Measurements from ENCODE around the gene NLGN3.
"Not testable (repeated sequence)": the region's sequence is repeated elsewhere in the genome, so short reads cannot be mapped to it uniquely, and the experiment has no call there.

The NLGN3 gene

GRCh38 chrX:71169586-71169985 is 24.9 kb downstream of the NLGN3 start:
- no peak for DNase-seq (ENCODE audit: low read depth in 2 of 2)

GRCh38 chrX:71170660-71171059 is 26.0 kb downstream of the NLGN3 start:
- no peak for DNase-seq (ENCODE audit: low read depth in 2 of 2)

- no peak for DNase-seq (ENCODE audit: low read depth in 2 of 2)
These were observed 26.6 kb downstream of the NLGN3 start for GRCh38 chrX:71171110-71171801.

DNA sequence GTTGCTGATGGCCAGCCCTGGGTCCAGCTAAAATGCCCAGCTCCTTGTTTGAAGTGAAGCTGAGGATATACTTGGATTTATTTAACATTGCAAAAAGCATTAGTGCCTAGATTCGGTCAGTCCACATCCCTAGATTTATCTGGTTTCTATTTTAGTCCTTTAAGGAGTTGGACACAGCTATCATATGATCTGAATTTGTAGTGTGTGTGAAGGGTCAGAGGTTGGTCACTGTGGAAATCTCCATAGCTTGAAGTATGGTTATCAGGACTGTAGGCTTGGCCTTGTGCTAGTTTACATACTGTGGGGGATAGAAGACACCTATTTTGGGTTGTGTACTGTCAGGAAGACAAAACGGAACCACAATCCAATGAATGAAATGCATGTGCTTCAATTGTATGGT is 28.8 kb downstream of the NLGN3 start:
- DNase-seq (ENCODE audit: low read depth in 2 of 2), result no peak

DNA sequence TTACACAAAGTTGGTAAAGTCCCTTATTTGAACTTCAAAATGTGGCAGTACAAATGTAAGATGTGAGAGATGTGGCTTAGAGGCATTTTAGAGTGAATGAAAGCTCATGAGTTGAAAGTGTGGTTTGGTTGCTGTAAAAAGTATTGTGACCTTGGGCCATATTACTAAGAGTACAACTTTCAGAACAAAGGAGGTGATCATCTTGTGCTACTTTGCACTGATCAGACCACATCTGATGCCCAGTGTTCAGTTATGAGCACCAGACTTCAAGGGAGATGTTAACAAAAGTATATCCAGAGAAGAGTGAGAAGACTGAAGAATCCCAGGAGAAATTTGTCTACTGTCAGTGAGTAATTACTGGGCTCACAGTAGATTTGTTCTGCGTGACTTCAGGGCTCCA is 30.2 kb downstream of the NLGN3 start:
- no peak for DNase-seq (ENCODE audit: low read depth in 2 of 2)

DNA sequence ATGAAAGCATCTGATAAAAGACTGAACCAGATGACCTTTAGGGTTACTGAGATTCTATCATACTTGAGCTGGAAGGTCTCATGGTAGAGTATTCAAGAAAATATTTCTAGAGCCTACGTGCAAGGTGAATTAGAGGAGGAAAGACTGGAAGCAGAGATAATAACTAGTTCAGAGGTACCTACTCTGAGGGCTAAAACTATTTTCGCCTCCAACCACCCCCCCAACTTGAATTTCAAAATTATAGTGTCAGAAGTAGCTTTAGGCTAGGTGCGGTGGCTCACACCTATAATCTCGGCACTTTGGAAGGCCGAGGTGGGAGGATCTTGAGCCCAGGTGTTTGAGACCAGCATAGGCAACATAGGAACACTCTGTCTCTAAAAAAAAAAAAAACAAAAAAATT is 30.9 kb downstream of the NLGN3 start:
- DNase-seq (ENCODE audit: low read depth in 2 of 2), result no peak

GRCh38 chrX:71177327-71177726 is 32.7 kb downstream of the NLGN3 start:
- DNase-seq (ENCODE audit: low read depth in 2 of 2), result no peak

GRCh38 chrX:71178908-71179307 is 34.3 kb downstream of the NLGN3 start:
- DNase-seq (ENCODE audit: low read depth in 2 of 2), result no peak

GRCh38 chrX:71180579-71181265 is 36.1 kb downstream of the NLGN3 start:
- not testable (repeated sequence) for DNase-seq (ENCODE audit: low read depth in 2 of 2)

- no peak for DNase-seq (ENCODE audit: low read depth in 2 of 2)
These were observed 36.9 kb downstream of the NLGN3 start for GRCh38 chrX:71181558-71181909.

DNA sequence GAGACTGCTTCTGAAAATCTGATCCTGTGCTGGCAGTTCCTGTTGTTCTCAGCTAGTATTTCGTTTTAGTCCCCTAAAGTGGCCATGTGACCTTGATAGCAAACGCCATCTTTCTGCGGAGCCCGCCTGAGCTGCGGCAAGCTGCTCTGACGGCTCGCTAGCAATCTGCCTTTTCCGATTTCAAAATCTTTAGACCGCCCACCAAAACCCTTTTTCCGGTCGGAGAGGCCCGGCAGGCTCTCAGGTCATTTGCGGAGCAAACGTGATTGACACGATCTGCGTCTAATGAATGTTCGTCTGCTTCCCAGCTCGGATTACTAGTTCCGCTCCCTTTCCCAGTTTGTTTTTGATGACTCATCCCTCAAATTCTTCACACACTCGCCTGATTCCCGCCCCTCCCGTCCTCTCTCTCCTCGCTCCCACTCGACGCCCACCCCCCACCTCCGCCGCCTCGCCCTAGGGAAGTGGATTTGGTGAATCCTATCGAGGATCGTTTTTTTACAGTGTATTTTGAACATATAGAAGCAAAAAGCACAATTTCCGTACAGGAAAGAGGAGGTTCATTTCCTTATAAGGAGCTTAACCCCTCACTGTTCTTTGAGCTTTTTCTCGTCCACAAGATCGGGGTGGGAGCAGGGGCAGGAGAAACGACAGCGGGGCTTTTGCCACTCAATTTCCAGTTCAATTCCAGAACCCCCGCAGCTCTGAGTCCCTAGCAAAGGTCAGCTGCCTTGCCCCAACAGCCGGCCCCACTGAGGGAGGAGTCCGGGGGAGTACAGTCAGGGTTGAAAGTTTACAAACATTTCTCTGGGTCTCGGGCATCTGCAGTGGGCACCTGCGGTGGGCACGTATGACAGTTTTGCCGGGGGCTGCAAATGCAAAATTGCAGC is 37.5 kb downstream of the NLGN3 start:
- peak; percentile 45 to 55 for DNase-seq (ENCODE audit: low read depth in 2 of 2)

- DNase-seq (ENCODE audit: low read depth in 2 of 2), result no peak
These were observed 38.2 kb downstream of the NLGN3 start for GRCh38 chrX:71182871-71183270.

DNA sequence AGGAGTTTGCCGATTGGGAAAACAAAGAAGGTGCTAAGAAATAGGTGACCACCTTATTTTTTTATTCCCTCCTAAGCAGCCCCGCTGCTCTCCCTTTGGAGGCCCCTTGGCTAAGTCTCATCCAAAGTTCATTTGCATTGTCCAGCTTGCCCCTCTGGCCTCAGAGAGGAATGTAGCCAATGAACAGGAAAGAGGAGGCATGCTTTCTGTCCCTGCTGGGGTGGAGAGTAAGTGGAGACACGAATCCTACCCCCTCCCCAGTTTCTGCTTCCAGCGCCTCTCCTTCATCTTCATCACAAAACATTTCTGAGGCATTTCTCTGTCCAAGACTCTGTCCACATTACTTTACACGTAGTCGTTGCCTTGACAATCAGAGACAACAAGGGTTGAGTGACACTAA is 38.7 kb downstream of the NLGN3 start:
- no peak for DNase-seq (ENCODE audit: low read depth in 2 of 2)

GRCh38 chrX:71184092-71184491 is 39.5 kb downstream of the NLGN3 start:
- DNase-seq (ENCODE audit: low read depth in 2 of 2), result no peak

GRCh38 chrX:71184803-71185495 is 40.3 kb downstream of the NLGN3 start:
- DNase-seq (ENCODE audit: low read depth in 2 of 2), result no peak

DNA sequence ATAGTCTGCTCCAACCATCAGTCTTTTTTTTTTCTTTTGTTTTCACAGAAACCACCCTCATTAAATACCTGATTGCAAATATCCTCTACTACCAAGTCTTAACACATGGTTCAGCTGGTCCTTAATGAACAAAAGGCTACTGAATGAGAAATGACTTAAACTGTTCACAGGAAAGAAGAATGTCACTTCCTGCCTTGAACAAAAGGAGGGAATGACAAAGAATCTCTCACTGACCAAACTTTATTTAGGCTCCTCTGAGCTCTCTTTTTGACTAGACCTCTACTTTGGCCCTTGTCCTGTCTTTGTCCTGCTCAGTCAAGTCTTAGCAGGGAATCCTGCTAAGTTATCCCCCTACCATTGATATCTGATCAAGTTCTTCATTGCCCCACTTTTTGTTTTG is 46.6 kb downstream of the NLGN3 start:
- no peak for DNase-seq (ENCODE audit: low read depth in 2 of 2)

DNA sequence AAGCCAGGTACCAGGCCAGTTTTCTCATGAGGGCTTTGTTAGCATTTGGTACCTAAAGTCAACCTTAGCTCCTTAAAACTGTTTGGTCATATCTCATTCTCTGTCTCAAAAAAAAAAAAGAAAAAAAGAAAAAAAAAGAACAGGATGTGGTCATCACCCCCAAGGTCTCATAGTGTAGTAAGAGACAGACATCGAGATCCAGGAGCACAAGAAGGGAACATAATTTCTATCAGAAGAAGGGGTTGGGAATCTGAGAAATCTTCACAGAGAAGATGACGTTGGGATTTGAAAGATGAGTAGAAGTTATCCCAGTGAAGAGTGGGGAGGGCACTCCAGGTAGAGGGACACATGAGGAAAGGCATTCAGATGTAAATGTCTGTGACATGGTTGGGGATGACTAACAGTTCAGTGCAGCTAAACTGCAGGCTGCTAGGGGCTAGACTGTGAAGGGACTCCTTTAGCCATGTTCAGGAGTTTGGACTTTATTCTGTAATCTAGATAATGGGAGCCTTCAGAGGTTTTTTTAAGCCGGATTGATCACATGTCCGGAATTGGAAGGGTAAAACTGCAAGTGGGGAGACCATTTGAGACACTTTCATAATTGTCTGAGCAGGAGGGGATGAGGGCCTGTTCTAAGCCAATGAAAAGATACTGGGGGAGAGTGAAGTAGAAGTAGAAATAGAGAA is 51.5 kb downstream of the NLGN3 start:
- DNase-seq (ENCODE audit: low read depth in 2 of 2), result no peak

GRCh38 chrX:71198066-71198465 is 53.4 kb downstream of the NLGN3 start:
- DNase-seq (ENCODE audit: low read depth in 2 of 2), result no peak

- no peak for DNase-seq (ENCODE audit: low read depth in 2 of 2)
These were observed 54.8 kb downstream of the NLGN3 start for GRCh38 chrX:71199252-71200008.

- no peak for DNase-seq (ENCODE audit: low read depth in 2 of 2)
These were observed 66.2 kb downstream of the NLGN3 start for GRCh38 chrX:71210816-71211215.

DNA sequence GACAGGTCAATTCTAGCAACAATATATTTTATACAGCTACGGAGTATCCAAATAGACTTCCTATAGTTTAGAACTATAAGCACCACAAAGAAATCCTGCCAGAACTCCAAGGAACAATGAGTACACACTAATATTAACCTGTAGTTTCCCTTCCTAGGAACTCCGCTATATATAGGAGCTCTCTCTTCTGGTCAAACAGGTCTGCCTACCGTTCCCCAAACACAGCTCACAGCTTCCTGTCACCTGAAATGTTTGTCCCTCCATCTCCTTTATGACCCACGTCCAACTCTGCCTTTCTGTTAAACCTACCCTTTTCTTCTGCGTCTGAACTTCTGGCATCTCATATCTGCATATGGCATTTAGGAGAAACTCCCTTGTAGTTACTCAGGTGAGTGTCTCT is 67.9 kb downstream of the NLGN3 start:
- DNase-seq (ENCODE audit: low read depth in 2 of 2), result no peak

All from stimulated activated CD8-positive, alpha-beta memory T cell treated with anti-CD3 and anti-CD28 coated beads, Interleukin-7, amount 100 ng/mL, for 1 hour (primary cell).